Calu3 (cell line): ENCODE data around the gene NBEAL2. TPM values are rescaled to one million over a fixed set of nuclear protein-coding genes. Genes with fewer than 3 reads are reported as not detected.
"Not testable (repeated sequence)": the region's sequence is repeated elsewhere in the genome, so short reads cannot be mapped to it uniquely, and the experiment has no call there.

Source experiments
- BruUV-seq: library from RNA; stranded (reverse); fragments of 400-500 nt; replicated peaks from 2 replicates; lab custom pipeline; 2021; lab: Mats Ljungman, UMichigan
- CTCF ChIA-PET: fragments of 300-600 bp; sonication (Branson Sonifier 250); formaldehyde crosslinking; loops from one replicate; lab custom pipeline; 2022; ENCODE audit warnings: antibody characterized with exemption; lab: Charles Lee
- DNase-seq: peaks from one replicate; pipeline ENCODE4 v3.0.0; 2022
- H3K27ac Mint-ChIP-seq: one replicate; pipeline ENCODE4 v1.8.0; 2022; ENCODE audit warnings: mixed read lengths; ENCODE audit not compliant: unreplicated experiment
- H3K27me3 Mint-ChIP-seq: one replicate; pipeline ENCODE4 v1.8.0; 2022; ENCODE audit warnings: mixed read lengths; ENCODE audit not compliant: unreplicated experiment
- H3K36me3 Mint-ChIP-seq: one replicate; pipeline ENCODE4 v1.8.0; 2022; ENCODE audit warnings: mild to moderate bottlenecking, moderate library complexity, mixed read lengths; ENCODE audit not compliant: insufficient read depth, unreplicated experiment
- H3K4me1 Mint-ChIP-seq: one replicate; pipeline ENCODE4 v1.8.0; 2022; ENCODE audit warnings: mild to moderate bottlenecking, low read depth, mixed read lengths; ENCODE audit not compliant: unreplicated experiment
- H3K4me3 Mint-ChIP-seq: one replicate; pipeline ENCODE4 v1.8.0; 2022; ENCODE audit warnings: mild to moderate bottlenecking, low read depth, moderate library complexity, mixed read lengths; ENCODE audit not compliant: unreplicated experiment
- H3K9me3 Mint-ChIP-seq: one replicate; pipeline ENCODE4 v1.8.0; 2022; ENCODE audit warnings: low read depth, mixed read lengths; ENCODE audit not compliant: unreplicated experiment
- intact Hi-C: fragments of 100-400 bp; cut with micrococcal nuclease; formaldehyde crosslinking; loops from one replicate; pipeline ENCODE4 v1.10.0; 2022; ENCODE audit not compliant: unreplicated experiment
- total RNA-seq: library from RNA; stranded (reverse); gene quantifications from 2 replicates; pipeline ENCODE4 v1.2.3, GENCODE V29; 2022
- TF ChIP-seq, protein P1 (sequence below): fragments of 200-600 bp; IDR thresholded peaks from one replicate; pipeline ENCODE4 v1.8.0; 2022; ENCODE audit warnings: antibody characterized with exemption; ENCODE audit not compliant: unreplicated experiment

Gene NBEAL2
- total RNA-seq, 1 experiment from 2014 or later: 143 TPM

DNA sequence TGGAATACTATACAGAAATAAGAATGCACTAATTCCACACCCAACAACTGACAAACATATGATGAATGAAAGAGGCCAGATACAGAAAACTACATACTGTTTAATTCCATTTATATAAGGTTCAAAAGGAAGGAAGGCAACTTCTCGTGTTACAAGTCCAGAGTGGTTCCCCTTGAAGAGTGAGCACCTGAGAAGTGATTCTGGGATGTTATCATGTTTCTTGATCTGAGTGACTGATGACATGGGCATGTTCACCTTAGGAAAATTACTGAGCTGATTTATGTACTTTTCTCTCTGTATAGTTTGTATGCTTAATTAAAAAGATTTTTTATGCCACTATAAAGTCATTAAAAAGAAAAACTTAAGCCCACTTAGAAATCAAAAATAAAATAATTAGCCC, 16.5 kb upstream of the NBEAL2 start:
- Mint-ChIP-seq H3K36me3 (peaks cover 41% of the 10 kb centered on the region), H3K9me3 (no peaks in the 10 kb centered on the region), H3K4me1 (peaks cover 64% of the 10 kb centered on the region), H3K27me3 (no peaks in the 10 kb centered on the region), H3K4me3 (no peak overlapping the region), H3K27ac (no peak overlapping the region)
- CTCF ChIA-PET: no interaction called here
- intact Hi-C loops: no loop called here
- TF ChIP-seq, protein P1, sequence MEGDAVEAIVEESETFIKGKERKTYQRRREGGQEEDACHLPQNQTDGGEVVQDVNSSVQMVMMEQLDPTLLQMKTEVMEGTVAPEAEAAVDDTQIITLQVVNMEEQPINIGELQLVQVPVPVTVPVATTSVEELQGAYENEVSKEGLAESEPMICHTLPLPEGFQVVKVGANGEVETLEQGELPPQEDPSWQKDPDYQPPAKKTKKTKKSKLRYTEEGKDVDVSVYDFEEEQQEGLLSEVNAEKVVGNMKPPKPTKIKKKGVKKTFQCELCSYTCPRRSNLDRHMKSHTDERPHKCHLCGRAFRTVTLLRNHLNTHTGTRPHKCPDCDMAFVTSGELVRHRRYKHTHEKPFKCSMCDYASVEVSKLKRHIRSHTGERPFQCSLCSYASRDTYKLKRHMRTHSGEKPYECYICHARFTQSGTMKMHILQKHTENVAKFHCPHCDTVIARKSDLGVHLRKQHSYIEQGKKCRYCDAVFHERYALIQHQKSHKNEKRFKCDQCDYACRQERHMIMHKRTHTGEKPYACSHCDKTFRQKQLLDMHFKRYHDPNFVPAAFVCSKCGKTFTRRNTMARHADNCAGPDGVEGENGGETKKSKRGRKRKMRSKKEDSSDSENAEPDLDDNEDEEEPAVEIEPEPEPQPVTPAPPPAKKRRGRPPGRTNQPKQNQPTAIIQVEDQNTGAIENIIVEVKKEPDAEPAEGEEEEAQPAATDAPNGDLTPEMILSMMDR: no peak
- no TSS peak for BruUV-seq
- no peak for DNase-seq

DNA sequence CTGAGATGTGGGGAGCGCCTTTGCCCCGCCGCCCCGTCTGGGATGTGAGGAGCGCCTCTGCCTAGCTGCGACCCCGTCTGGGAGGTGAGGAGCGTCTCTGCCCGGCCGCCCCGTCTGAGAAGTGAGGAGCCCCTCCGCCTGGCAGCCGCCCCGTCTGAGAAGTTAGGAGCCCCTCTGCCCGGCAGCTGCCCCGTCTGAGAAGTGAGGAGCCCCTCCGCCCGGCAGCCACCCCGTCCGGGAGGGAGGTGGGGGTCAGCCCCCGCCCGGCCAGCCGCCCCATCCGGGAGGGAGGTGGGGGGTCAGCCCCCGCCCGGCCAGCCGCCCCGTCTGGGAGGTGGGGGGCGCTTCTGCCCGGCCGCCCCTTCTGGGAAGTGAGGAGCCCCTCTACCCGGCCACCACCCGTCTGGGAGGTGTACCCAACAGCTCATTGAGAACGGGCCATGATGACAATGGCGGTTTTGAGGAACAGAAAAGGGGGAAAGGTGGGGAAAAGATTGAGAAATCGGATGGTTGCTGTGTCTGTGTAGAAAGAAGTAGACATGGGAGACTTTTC, 15.4 kb upstream of the NBEAL2 start:
- intact Hi-C loops, H3K9me3 Mint-ChIP-seq, H3K4me3 Mint-ChIP-seq, DNase-seq, H3K27me3 Mint-ChIP-seq, BruUV-seq, CTCF ChIA-PET, H3K27ac Mint-ChIP-seq: not testable (repeated sequence)
- Mint-ChIP-seq H3K4me1 (peaks cover 57% of the 10 kb centered on the region), H3K36me3 (peaks cover 41% of the 10 kb centered on the region)

DNA sequence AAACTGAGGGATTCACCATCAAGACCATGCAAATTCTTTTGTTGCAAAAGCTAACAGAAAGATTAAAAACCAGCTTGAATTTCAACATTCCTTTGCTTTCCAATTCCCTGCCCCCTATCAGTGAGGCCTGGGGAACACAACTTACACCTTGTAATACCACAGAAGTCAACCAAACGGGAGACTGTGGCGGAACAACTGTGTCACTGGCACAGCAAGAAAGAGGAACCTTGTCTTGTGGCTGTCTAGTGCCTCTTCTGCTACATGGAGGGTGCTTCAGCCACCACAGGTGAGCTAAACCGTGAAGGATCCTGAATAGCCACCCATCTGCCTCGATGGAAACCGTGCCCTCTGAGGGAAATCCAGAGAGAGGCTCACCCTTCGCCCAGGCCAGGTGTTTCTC, 14.3 kb upstream of the NBEAL2 start:
- DNase-seq: no peak
- Mint-ChIP-seq H3K4me1 (peaks cover 57% of the 10 kb centered on the region), H3K36me3 (peaks cover 38% of the 10 kb centered on the region), H3K27ac (no peak overlapping the region), H3K4me3 (no peak overlapping the region), H3K9me3 (no peaks in the 10 kb centered on the region), H3K27me3 (no peaks in the 10 kb centered on the region)
- CTCF ChIA-PET: no interaction called here
- TF ChIP-seq, protein P1: no peak
- intact Hi-C loops: no loop called here
- no TSS peak for BruUV-seq

DNA sequence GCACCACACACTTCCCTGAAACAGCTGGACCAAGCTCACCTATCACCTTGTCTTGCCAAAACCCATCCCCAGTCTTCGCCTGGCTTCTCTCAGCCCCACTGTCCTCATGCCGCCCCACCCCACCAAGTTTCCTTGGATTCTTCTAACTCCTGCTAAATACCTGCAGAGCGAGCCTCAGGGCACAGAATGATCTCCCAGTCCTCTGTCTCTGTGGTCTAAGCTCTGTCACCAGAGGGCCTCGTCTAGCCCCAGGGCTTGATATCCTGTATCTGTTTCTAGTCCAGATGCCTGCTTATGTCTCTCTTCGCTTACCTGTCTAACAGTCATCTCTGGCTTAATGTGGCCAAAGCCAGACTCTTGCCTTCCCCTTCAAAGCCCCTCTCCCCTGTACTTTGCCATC, 12.7 kb upstream of the NBEAL2 start:
- Mint-ChIP-seq H3K36me3 (peaks cover 27% of the 10 kb centered on the region), H3K27ac (peak overlapping the region; percentile 17), H3K27me3 (no peaks in the 10 kb centered on the region), H3K9me3 (no peaks in the 10 kb centered on the region), H3K4me3 (no peak overlapping the region), H3K4me1 (peaks cover 58% of the 10 kb centered on the region)
- BruUV-seq: no TSS peak
- CTCF ChIA-PET: interaction anchor here (1.3 kb wide), 1 partner anchor 31 kb away, joined by 3 read pairs; no protein-coding TSS in a partner anchor
- intact Hi-C loops: no loop called here
- TF ChIP-seq, protein P1: no peak
- DNase-seq: no peak

DNA sequence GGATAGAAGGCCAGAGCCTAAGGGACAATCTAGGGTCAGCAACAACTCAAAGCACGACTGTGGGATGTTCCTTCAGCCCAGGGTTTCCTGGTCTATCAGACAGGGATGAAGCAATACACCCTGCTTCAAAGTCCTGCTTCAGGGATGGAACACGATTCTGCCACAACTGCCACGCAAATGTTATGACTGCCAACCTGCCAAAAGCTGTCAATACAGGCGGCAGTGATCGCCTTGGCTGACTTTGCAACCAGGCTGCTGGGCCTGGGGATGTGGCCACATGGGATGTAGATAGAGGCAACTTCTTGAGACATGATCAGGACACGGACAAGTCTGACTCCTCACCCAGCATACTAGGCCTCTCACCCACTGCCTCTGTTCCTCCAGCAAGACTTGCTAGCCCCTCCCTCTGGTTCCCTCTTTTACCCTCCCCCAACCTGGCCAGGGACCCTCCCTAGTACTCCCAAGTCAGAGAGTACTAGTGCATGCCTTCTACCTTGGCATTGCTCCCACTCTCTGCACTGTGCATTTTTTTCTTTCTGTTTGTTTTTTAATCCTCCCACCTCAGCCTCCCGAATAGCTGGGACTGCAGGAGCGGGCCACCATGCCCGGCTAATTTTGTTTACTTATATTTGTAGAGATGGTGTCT, 10.6 kb upstream of the NBEAL2 start:
- no peaks in the 10 kb centered on the region for H3K27me3 Mint-ChIP-seq
- intact Hi-C loops: no loop called here
- DNase-seq: no peak
- TF ChIP-seq, protein P1: no peak
- no peak overlapping the region for H3K27ac Mint-ChIP-seq
- peaks cover 71% of the 10 kb centered on the region for H3K4me1 Mint-ChIP-seq
- H3K36me3 Mint-ChIP-seq: peaks cover 31% of the 10 kb centered on the region
- no TSS peak for BruUV-seq
- CTCF ChIA-PET: no interaction called here
- H3K9me3 Mint-ChIP-seq: no peaks in the 10 kb centered on the region
- no peak overlapping the region for H3K4me3 Mint-ChIP-seq
